BLaER1 treated with 17β-estradiol and CSF1 and Interleukin-3, amounts not matched to agents 10 nM and 100 nM (cell line): ENCODE measurements around the gene CCKAR.

Experiments
- H3K27ac ChIP-seq, 11 experiments: shearing (Covaris generic); formaldehyde crosslinking; 2 replicates each; pipeline ENCODE4 v1.8.1; 2022
- H3K27me3 ChIP-seq, 11 experiments: shearing (Covaris generic); formaldehyde crosslinking; 2 replicates each; pipeline ENCODE4 v1.8.1; 2022
- H3K36me3 ChIP-seq, 11 experiments: shearing (Covaris generic); formaldehyde crosslinking; 2 replicates each; pipeline ENCODE4 v1.8.1; 2022
- H3K4me1 ChIP-seq, 10 experiments: shearing (Covaris generic); formaldehyde crosslinking; 2 replicates each; pipeline ENCODE4 v1.8.1; 2022
- H3K4me2 ChIP-seq, 11 experiments: shearing (Covaris generic); formaldehyde crosslinking; 2 replicates each; pipeline ENCODE4 v1.8.1; 2022
- H3K4me3 ChIP-seq, 10 experiments: shearing (Covaris generic); formaldehyde crosslinking; 2 replicates each; pipeline ENCODE4 v1.8.1; 2022
- H3K9ac ChIP-seq, 11 experiments: shearing (Covaris generic); formaldehyde crosslinking; 2 replicates each; pipeline ENCODE4 v1.8.1; 2022
- H3K9me3 ChIP-seq, 11 experiments: shearing (Covaris generic); formaldehyde crosslinking; replicated peaks in 1 of 11; 2 replicates each; pipeline ENCODE4 v1.8.1; 2022
- H4K20me1 ChIP-seq, 11 experiments: shearing (Covaris generic); formaldehyde crosslinking; 2 replicates each; pipeline ENCODE4 v1.8.1; 2022
- Cebpa-rat ChIP-seq, 11 experiments: shearing (Covaris generic); IDR thresholded peaks; 2 replicates each; pipeline ENCODE4 v1.8.1; 2022

The CCKAR gene

DNA sequence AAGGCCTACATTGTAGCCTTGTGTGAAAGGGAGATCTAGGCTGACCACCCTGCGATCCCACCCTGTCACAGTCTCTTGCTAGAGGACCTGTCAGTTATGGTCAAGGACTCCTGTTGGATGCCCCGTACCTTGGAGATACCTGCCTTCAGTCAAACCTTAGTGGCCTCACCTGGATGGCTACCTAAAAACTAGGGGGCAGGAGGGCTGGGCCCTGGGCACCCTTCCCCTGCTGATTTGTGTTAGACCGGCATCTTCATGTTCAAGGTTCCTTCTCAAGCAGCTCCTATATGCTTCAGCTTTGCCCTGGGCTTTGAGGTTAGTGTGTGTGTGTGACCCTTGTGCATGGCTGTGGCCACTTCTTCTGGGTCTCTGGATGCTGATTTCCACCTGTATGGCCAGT is 35.3 kb downstream of the CCKAR start:
- Histone ChIP-seq H3K4me3 (no peak overlapping the region), H3K9me3 (peaks cover 8 to 18% (median 14%) of the 10 kb centered on the region in 11 experiments; a peak in 19 of 22 replicates), H3K4me2 (no peak overlapping the region), H3K27ac (no peak overlapping the region), H3K9ac (no peak overlapping the region), H3K4me1 (peaks cover 13 to 28% (median 19%) of the 10 kb centered on the region in 10 experiments), H3K27me3 (no peaks in the 10 kb centered on the region), H4K20me1 (no peaks in the 10 kb centered on the region), H3K36me3 (no peaks in the 10 kb centered on the region)
- TF ChIP-seq Cebpa-rat (IDR thresholded peaks at IDR 0.05) = no peak

DNA sequence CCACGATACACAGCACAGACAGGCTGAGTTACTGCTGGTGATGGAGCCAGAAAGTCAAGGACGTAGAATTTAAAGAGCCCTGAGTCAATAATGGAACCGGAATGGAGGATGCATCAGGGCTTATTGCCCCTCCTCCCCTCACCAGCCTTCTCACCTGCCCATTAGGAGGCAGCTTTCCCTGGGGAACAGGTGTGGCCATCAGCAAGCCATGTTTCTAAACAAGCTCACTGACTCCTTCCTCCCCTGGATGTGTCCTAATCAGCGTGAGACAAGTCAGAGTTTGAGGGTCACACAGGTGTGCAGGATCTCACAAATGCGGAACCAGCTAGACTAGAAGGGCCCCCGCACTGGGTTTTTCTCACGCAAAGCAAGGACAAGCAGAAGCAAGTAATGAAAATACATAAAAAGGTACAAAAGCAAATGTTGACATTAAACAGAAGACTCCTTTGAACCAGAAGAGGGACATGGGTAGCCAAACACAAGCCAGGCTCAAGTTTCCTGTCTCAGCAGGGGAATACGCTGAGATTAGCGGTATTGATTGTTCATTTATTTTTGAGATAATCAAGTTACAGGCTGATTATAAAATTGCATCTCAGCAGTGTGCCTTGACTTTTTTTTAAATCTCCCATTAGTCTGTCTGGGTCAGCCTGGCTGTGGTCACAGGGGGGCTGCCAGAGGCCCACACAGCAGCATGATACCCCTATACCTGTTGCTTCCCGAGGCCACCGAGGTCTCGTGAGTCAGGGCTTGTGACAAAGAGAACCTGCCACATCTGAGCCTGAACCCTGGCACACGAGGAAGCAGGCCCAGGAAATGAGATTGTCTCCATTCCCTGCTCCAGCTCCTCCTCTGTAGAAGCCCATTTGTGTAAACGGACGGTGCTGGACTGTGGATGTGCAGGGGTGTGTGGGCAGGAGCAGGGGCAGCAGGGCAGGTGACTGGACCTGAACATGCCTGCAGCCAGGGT is 37.4 kb downstream of the CCKAR start:
- no peak for TF ChIP-seq Cebpa-rat (IDR thresholded peaks at IDR 0.05)
- Histone ChIP-seq H3K4me2 (peak overlapping the region in 1 of 11 experiments; percentile 3; a peak in 3 of 22 replicates), H3K27ac (no peak overlapping the region), H4K20me1 (no peaks in the 10 kb centered on the region), H3K4me1 (peaks cover 6 to 10% (median 7%) of the 10 kb centered on the region in 10 experiments), H3K36me3 (no peaks in the 10 kb centered on the region), H3K9ac (no peak overlapping the region), H3K4me3 (no peak overlapping the region), H3K9me3 (peaks cover 8 to 18% (median 14%) of the 10 kb centered on the region in 11 experiments; a peak in 19 of 22 replicates), H3K27me3 (no peaks in the 10 kb centered on the region)

DNA sequence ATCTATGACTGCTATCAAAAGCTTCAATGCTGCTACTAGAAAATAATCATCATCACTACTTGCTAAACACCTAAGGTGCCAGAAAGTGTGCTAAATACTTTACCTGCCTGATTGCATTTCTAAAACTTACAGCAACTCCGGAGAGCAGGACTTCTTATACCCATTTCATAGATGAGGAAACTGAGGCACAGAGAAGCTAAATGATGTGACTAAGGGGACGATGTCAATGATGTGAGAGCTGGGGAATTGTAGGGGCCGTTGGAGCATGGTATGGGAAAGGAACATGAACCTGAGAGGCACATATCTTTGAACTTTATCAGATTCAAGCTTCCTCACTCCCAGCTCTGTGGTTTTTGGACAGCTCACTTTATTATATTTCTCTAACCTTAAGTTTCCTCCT is 38.7 kb downstream of the CCKAR start:
- H3K27me3 ChIP-seq = no peaks in the 10 kb centered on the region
- H3K4me1 ChIP-seq = no peaks in the 10 kb centered on the region
- H3K9ac ChIP-seq = no peak overlapping the region
- H3K4me3 ChIP-seq = no peak overlapping the region
- no peaks in the 10 kb centered on the region for H4K20me1 ChIP-seq
- no peaks in the 10 kb centered on the region for H3K36me3 ChIP-seq
- no peak for TF ChIP-seq Cebpa-rat (IDR thresholded peaks at IDR 0.05)
- H3K9me3 ChIP-seq = peaks cover 8 to 18% (median 14%) of the 10 kb centered on the region in 11 experiments; a peak in 19 of 22 replicates
- H3K4me2 ChIP-seq = no peak overlapping the region
- no peak overlapping the region for H3K27ac ChIP-seq

DNA sequence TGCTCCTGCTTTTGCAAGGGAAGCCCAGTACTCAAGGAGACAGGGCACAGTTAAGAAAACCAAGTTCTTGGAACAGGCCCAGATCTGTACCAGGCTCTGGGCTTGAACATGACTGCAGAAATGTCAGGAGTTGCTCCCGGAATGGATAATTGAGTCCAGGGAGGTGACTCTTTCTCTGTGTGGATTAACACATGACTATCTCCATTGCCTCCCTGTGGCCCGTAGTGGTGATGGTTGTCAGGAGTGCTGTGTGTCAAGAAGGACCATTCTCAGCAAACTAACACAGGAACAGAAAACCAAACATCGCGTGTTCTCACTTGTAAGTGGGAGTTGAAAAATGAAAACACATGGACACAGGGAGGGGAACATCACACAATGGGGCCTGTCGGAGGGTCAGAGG is 39.9 kb downstream of the CCKAR start:
- H3K27me3 ChIP-seq = no peaks in the 10 kb centered on the region
- no peak overlapping the region for H3K4me2 ChIP-seq
- H3K9me3 ChIP-seq = peaks cover 8 to 18% (median 14%) of the 10 kb centered on the region in 11 experiments; a peak in 19 of 22 replicates
- no peaks in the 10 kb centered on the region for H3K36me3 ChIP-seq
- no peak for TF ChIP-seq Cebpa-rat (IDR thresholded peaks at IDR 0.05)
- no peak overlapping the region for H3K4me3 ChIP-seq
- H3K4me1 ChIP-seq = no peaks in the 10 kb centered on the region
- H3K9ac ChIP-seq = no peak overlapping the region
- H3K27ac ChIP-seq = no peak overlapping the region
- no peaks in the 10 kb centered on the region for H4K20me1 ChIP-seq

DNA sequence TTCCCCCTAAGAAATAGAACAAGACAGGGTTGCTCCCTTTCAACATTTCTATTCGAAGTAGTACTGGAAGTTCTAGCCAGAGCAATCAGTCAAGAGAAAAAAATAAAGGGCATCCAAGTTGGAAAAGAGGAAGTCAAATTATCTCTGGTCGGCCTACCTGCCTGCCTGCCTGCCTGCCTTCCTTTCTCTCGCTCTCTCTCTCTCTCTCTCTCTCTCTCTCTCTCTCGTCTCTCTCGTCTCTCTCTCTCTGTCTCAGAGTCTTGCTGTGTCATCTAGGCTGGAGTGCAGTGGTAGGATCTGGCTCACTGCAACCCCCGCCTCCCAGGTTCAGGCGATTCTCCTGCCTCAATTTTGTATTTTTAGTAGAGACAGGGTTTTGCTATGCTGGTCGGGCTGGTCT is 42.9 kb downstream of the CCKAR start:
- Histone ChIP-seq H4K20me1 (peaks cover 0 to 4% (median 0%) of the 10 kb centered on the region in 11 experiments; a peak in 1 of 22 replicates), H3K27ac (no peak overlapping the region), H3K4me3 (no peak overlapping the region), H3K27me3 (no peaks in the 10 kb centered on the region), H3K36me3 (no peaks in the 10 kb centered on the region; a peak in 1 of 22 replicates), H3K4me2 (no peak overlapping the region), H3K9ac (no peak overlapping the region), H3K9me3 (peaks cover 0 to 23% (median 9%) of the 10 kb centered on the region in 11 experiments; a peak in 9 of 22 replicates), H3K4me1 (no peaks in the 10 kb centered on the region)
- no peak for TF ChIP-seq Cebpa-rat (IDR thresholded peaks at IDR 0.05)

DNA sequence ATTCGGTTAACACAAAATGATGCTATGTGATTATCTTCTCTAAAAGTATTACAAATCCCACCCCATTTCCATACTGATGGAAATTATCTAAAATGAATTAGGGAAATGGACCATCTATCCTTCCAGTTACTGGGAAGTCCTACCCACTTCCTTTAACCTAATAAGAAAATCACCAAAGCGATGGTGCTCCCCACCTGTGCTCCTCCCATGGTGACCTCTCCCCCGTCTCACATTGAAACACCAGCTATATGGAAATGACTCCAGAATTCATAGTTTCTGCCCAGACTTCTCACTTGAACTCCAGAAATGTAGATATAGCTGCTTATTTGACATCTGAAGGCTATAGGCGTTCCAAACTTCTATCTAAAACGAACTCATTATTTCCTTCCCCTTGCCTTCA is 48.5 kb downstream of the CCKAR start:
- no peak for TF ChIP-seq Cebpa-rat (IDR thresholded peaks at IDR 0.05)
- Histone ChIP-seq H3K9me3 (peaks cover 0 to 24% (median 9%) of the 10 kb centered on the region in 11 experiments; a peak in 9 of 22 replicates), H3K27ac (no peak overlapping the region), H3K36me3 (peaks cover 19 to 34% (median 27%) of the 10 kb centered on the region in 11 experiments), H3K4me2 (no peak overlapping the region), H3K4me1 (no peaks in the 10 kb centered on the region), H3K9ac (no peak overlapping the region), H3K4me3 (no peak overlapping the region), H3K27me3 (no peaks in the 10 kb centered on the region), H4K20me1 (peaks cover 0 to 60% (median 0%) of the 10 kb centered on the region in 11 experiments; a peak in 5 of 22 replicates)

DNA sequence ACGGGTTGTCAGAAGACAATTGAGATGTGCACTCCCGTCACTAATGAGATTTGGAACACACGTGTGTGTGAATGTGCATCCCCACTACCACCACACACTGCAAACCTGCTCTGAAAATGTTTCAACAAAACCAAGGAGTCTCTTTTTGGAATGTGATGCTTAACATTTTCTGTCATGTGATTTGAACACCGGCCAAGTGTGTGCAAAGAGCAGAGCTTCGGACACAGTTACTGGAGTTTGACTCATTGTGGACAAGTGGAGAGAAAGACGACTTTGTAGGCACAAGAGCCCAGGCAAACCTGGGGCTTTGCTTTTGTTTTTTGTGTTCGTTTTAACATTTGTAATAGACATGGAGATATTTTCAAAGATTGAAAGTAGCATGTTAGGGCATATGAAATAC is 49.2 kb downstream of the CCKAR start:
- Histone ChIP-seq H3K9me3 (peaks cover 0 to 24% (median 9%) of the 10 kb centered on the region in 11 experiments; a peak in 9 of 22 replicates), H3K4me3 (no peak overlapping the region), H3K27ac (no peak overlapping the region), H3K4me1 (no peaks in the 10 kb centered on the region), H3K27me3 (no peaks in the 10 kb centered on the region), H3K9ac (no peak overlapping the region), H3K36me3 (peaks cover 26 to 41% (median 33%) of the 10 kb centered on the region in 11 experiments), H3K4me2 (no peak overlapping the region), H4K20me1 (peaks cover 0 to 66% (median 0%) of the 10 kb centered on the region in 11 experiments; a peak in 5 of 22 replicates)
- no peak for TF ChIP-seq Cebpa-rat (IDR thresholded peaks at IDR 0.05)

DNA sequence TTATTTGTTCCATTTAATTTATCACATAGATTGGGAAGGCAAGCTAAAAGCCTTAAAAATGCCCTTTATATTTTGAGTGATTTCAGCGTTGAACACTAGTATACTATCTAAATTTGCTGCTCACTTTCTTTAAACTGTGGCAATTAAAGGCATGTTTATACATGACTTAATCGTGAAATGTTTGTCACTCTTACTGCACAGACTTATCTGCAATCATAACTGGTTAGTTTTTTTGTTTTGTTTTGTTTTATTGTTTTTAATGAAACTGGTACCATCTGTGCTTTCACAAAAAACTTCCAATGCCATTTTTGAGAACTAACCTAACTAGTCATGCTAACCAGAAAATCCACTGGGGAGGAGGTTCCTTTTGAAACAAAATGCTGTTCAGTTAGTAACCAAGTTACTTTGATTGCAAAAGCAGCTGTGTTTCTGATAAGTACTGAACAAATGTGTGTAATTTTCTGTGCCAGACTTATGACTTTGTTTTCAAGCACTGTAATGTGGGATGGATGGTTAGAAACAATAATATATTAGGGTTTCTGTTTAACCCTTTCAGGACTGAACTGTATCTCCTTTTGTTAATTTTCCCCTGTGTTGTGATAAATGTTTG is 56.1 kb downstream of the CCKAR start:
- no peak overlapping the region for H3K4me3 ChIP-seq
- H3K9ac ChIP-seq = no peak overlapping the region
- H3K4me1 ChIP-seq = peaks cover 0 to 6% (median 0%) of the 10 kb centered on the region in 10 experiments; a peak in 1 of 20 replicates
- H3K4me2 ChIP-seq = no peak overlapping the region
- no peak for TF ChIP-seq Cebpa-rat (IDR thresholded peaks at IDR 0.05)
- no peaks in the 10 kb centered on the region for H3K9me3 ChIP-seq
- H3K36me3 ChIP-seq = peaks cover 82 to 100% (median 95%) of the 10 kb centered on the region in 11 experiments
- peaks cover 0 to 100% (median 0%) of the 10 kb centered on the region in 11 experiments; a peak in 7 of 22 replicates for H4K20me1 ChIP-seq
- no peaks in the 10 kb centered on the region for H3K27me3 ChIP-seq
- H3K27ac ChIP-seq = no peak overlapping the region

DNA sequence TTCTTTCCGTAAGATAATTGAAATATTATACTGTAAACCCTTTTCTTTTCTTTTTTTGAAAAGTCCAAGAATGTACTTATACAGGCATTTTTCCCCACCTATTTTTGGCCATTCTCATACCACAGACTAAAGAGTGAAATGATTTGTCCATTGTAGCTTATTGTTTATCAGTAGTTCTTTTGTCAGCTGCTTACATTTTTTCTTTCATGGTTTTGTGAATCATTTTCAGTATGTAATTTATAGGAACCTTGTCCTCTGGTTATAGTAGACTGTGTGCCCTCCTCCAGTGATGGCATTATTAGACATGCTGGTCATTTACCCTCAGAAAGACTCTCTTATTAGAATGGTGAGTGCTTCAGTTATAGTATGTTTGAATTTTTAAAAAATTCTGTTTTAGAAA is 56.7 kb downstream of the CCKAR start:
- Histone ChIP-seq H3K4me1 (peaks cover 0 to 8% (median 0%) of the 10 kb centered on the region in 10 experiments; a peak in 6 of 20 replicates), H3K9ac (no peak overlapping the region), H3K4me3 (no peak overlapping the region), H3K36me3 (peaks cover 84 to 100% (median 97%) of the 10 kb centered on the region in 11 experiments), H4K20me1 (peaks cover 0 to 100% (median 0%) of the 10 kb centered on the region in 11 experiments; a peak in 7 of 22 replicates), H3K4me2 (no peak overlapping the region), H3K9me3 (no peaks in the 10 kb centered on the region), H3K27me3 (no peaks in the 10 kb centered on the region), H3K27ac (no peak overlapping the region)
- TF ChIP-seq Cebpa-rat (IDR thresholded peaks at IDR 0.05) = no peak
